ENCODE results near the gene CNRIP1. TPM values are rescaled to one million over a fixed set of nuclear protein-coding genes. Genes with fewer than 3 reads are reported as not detected.

Gene CNRIP1
- total and polyA plus RNA-seq, 10 donors = 7.8 to 26.7 (median 19.1) TPM

DNA sequence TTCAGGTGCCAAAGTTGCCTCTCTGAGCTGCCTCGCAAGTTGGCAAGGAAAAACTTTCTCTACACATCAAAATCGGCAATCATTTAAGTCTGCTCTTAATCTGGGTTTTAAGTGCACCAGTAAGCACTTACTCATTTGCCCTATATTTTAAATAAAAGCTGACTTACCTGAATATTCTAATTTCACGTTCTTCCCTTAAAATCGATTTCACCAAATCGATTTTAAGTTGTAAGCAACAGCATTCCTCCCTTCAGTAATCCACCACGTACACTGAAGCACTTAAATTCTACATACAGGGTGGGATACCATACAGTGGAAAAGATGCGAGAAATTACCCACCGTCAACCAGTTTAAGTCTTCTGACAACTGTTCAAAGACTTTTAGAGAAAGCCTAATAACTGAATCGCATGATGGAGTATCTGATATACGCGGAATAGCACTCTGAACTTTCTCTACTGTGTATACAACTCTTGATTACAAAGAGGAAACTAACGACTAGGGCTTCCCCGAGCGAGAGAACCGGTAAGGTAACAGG, 69.0 kb downstream of the CNRIP1 start:
- Histone ChIP-seq H3K4me1 (peaks cover 42 to 80% (median 74%) of the 10 kb centered on the region in 6 donors), H3K4me3 (peak overlapping the region; percentile 61 to 83 (median 76)), H3K36me3 (no peaks in the 10 kb centered on the region), H3K9me3 (no peaks in the 10 kb centered on the region), H3K27ac (peak overlapping the region; percentile 94 to 99 (median 98)), H3K27me3 (replicated peaks in 1 of 7) (no peaks in the 10 kb centered on the region)
- DNase-seq = no peak
- intact Hi-C loops (cut with DNase I; ENCODE audit: low total_unique reads) = no loop called here
- 3 to 5% (median 4%) methylated on average over 15 of the region's 15 CpGs for WGBS, 5 donors
- TF ChIP-seq POLR2A (IDR thresholded peaks at IDR 0.05) (no peak), POLR2AphosphoS5 (IDR thresholded peaks at IDR 0.05) (no peak)
- TF ChIP-seq, protein P1, sequence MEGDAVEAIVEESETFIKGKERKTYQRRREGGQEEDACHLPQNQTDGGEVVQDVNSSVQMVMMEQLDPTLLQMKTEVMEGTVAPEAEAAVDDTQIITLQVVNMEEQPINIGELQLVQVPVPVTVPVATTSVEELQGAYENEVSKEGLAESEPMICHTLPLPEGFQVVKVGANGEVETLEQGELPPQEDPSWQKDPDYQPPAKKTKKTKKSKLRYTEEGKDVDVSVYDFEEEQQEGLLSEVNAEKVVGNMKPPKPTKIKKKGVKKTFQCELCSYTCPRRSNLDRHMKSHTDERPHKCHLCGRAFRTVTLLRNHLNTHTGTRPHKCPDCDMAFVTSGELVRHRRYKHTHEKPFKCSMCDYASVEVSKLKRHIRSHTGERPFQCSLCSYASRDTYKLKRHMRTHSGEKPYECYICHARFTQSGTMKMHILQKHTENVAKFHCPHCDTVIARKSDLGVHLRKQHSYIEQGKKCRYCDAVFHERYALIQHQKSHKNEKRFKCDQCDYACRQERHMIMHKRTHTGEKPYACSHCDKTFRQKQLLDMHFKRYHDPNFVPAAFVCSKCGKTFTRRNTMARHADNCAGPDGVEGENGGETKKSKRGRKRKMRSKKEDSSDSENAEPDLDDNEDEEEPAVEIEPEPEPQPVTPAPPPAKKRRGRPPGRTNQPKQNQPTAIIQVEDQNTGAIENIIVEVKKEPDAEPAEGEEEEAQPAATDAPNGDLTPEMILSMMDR (IDR thresholded peaks at IDR 0.05 in 8 of 11, conservative IDR thresholded peaks at IDR 0.05 in 3 of 11) = no peak

DNA sequence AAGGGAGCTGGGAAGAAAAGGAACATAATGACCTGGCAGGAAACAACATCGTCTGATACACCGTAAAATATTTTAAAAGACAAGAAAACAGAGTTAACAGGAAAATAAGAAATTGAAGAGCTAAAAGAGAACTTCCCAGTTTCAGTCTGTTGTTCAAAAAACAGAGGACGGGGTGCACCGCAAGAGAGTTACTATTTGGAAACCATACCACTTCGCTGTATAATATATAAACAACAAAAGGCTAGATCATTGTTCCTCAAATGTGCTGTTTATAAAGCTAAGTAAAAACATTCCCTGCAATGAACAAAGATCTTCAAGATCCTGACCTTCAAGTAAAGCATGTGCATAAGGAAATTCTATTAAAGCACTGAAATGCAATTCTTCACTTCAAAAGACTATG, 69.6 kb downstream of the CNRIP1 start:
- Histone ChIP-seq H3K4me1 (peaks cover 42 to 80% (median 74%) of the 10 kb centered on the region in 6 donors), H3K4me3 (peak overlapping the region; percentile 61 to 83 (median 76)), H3K27ac (peak overlapping the region; percentile 94 to 99 (median 98)), H3K27me3 (replicated peaks in 1 of 7) (no peaks in the 10 kb centered on the region), H3K9me3 (no peaks in the 10 kb centered on the region), H3K36me3 (no peaks in the 10 kb centered on the region)
- TF ChIP-seq POLR2A (IDR thresholded peaks at IDR 0.05) = no peak
- TF ChIP-seq, protein P1 (IDR thresholded peaks at IDR 0.05 in 8 of 11, conservative IDR thresholded peaks at IDR 0.05 in 3 of 11) = no peak
- no peak for TF ChIP-seq POLR2AphosphoS5 (IDR thresholded peaks at IDR 0.05)
- DNase-seq = no peak
- WGBS, 5 donors = 11 to 14% (median 14%) methylated on average over 5 of the region's 5 CpGs
- intact Hi-C loops (cut with DNase I; ENCODE audit: low total_unique reads) = no loop called here

DNA sequence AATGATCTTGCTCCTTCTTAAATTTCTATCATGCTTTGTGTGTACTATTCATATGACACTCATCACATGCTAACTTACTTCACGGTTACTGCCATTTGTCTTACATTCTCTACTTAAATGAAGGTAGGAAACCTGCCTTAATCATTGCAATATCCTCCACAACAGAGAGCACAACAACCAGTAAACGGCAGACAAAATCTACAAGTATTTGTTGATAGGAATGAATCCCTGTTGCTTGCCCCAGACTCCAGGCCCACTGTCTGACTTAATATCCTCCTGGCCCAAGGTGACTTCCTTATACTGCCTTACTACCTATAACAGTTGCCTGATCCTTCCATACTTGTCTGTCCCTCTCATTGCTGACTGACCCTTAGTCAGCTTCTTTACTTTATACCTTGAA, 70.9 kb downstream of the CNRIP1 start:
- no peaks in the 10 kb centered on the region for H3K27me3 ChIP-seq (replicated peaks in 1 of 7)
- H3K9me3 ChIP-seq = no peaks in the 10 kb centered on the region
- no peaks in the 10 kb centered on the region for H3K36me3 ChIP-seq
- H3K4me3 ChIP-seq = peak overlapping the region in 1 of 8 donors; percentile 2
- no peak for TF ChIP-seq POLR2AphosphoS5 (IDR thresholded peaks at IDR 0.05)
- TF ChIP-seq, protein P1 (IDR thresholded peaks at IDR 0.05 in 8 of 11, conservative IDR thresholded peaks at IDR 0.05 in 3 of 11) = no peak
- TF ChIP-seq POLR2A (IDR thresholded peaks at IDR 0.05) = no peak
- peaks cover 39 to 80% (median 74%) of the 10 kb centered on the region in 6 donors for H3K4me1 ChIP-seq
- WGBS, 5 donors = 64 to 74% (median 65%) methylated on average over 2 of the region's 2 CpGs
- intact Hi-C loops (cut with DNase I; ENCODE audit: low total_unique reads) = loop anchor here (10.0 kb wide), 1 partner anchor 54 kb away; no protein-coding TSS in a partner anchor
- peak overlapping the region in 4 of 8 donors; percentile 35 to 99 (median 98) for H3K27ac ChIP-seq
- DNase-seq = no peak

- no peaks in the 10 kb centered on the region for H3K36me3 ChIP-seq
- TF ChIP-seq POLR2A (IDR thresholded peaks at IDR 0.05) (no peak), POLR2AphosphoS5 (IDR thresholded peaks at IDR 0.05) (no peak)
- TF ChIP-seq, protein P1 (IDR thresholded peaks at IDR 0.05 in 8 of 11, conservative IDR thresholded peaks at IDR 0.05 in 3 of 11) = no peak
- peaks cover 36 to 80% (median 75%) of the 10 kb centered on the region in 6 donors for H3K4me1 ChIP-seq
- intact Hi-C loops (cut with DNase I; ENCODE audit: low total_unique reads) = loop anchor here (10.0 kb wide), 1 partner anchor 54 kb away; no protein-coding TSS in a partner anchor
- no peaks in the 10 kb centered on the region for H3K27me3 ChIP-seq (replicated peaks in 1 of 7)
- H3K4me3 ChIP-seq = peak overlapping the region in 1 of 8 donors; percentile 2
- DNase-seq = no peak
- peak overlapping the region in 2 of 8 donors; percentile 35 to 99 for H3K27ac ChIP-seq
- WGBS, 5 donors = 82 to 90% (median 86%) methylated on average over 3 of the region's 3 CpGs
- H3K9me3 ChIP-seq = no peaks in the 10 kb centered on the region
These were observed 71.4 kb downstream of the CNRIP1 start for GRCh38 chr2:68248361-68248760.

All from spleen (tissue), 11 donors.